ENCODE data around the gene ATAD3B.
"Not testable (repeated sequence)": the region's sequence is repeated elsewhere in the genome, so short reads cannot be mapped to it uniquely, and the experiment has no call there.

Gene ATAD3B

GRCh38 chr1:1455934-1456333 is 15.6 kb upstream of the ATAD3B start:
- no CpG with 5 or more reads among the region's 15 CpGs for WGBS
- not testable (repeated sequence) for H3K9me3 ChIP-seq (ENCODE audit: control insufficient read depth, low read length); H2AFZ ChIP-seq (ENCODE audit: low read depth, low read length); H2BK12ac ChIP-seq (ENCODE audit: low read length in 2 of 2); H3K27me3 ChIP-seq (ENCODE audit: control insufficient read depth in 1 of 2, insufficient read depth in 1 of 2, low read length in 2 of 2); DNase-seq; H4K8ac ChIP-seq (ENCODE audit: low read length); H3K4ac ChIP-seq (ENCODE audit: low read depth in 1 of 2, low read length in 2 of 2); H3K9ac ChIP-seq (ENCODE audit: low read length); H3K4me3 ChIP-seq (ENCODE audit: insufficient read depth in 1 of 2, low read depth in 1 of 2, low read length in 2 of 2); H4K91ac ChIP-seq (ENCODE audit: low read length); H3K18ac ChIP-seq (ENCODE audit: low read depth in 1 of 2, low read length in 2 of 2); H3K79me1 ChIP-seq (replicated peaks; ENCODE audit: low read length, poor library complexity, severe bottlenecking); H3K27ac ChIP-seq (ENCODE audit: low read length, poor library complexity, severe bottlenecking); H3K4me1 ChIP-seq (ENCODE audit: control insufficient read depth, insufficient read depth, low read depth, low read length); H3K23ac ChIP-seq (ENCODE audit: low read length in 2 of 2); H2BK5ac ChIP-seq (ENCODE audit: low read depth, low read length, poor library complexity, severe bottlenecking); H2BK15ac ChIP-seq (ENCODE audit: low read depth, poor library complexity, severe bottlenecking); H2BK120ac ChIP-seq (ENCODE audit: low read depth, low read length); H3K36me3 ChIP-seq (ENCODE audit: control insufficient read depth in 1 of 2, insufficient read depth in 2 of 2, low read depth in 1 of 2, low read length in 2 of 2); H3K14ac ChIP-seq (ENCODE audit: low read length in 2 of 2); H3K4me2 ChIP-seq (ENCODE audit: low read length, poor library complexity, severe bottlenecking); H2AK5ac ChIP-seq (ENCODE audit: low read length, severe bottlenecking)

GRCh38 chr1:1456683-1457255 is 14.8 kb upstream of the ATAD3B start:
- H3K27ac ChIP-seq (ENCODE audit: low read length, poor library complexity, severe bottlenecking); H2BK120ac ChIP-seq (ENCODE audit: low read depth, low read length); H3K79me1 ChIP-seq (replicated peaks; ENCODE audit: low read length, poor library complexity, severe bottlenecking); H3K23ac ChIP-seq (ENCODE audit: low read length in 2 of 2); H3K18ac ChIP-seq (ENCODE audit: low read depth in 1 of 2, low read length in 2 of 2); H2AK5ac ChIP-seq (ENCODE audit: low read length, severe bottlenecking); H2BK12ac ChIP-seq (ENCODE audit: low read length in 2 of 2); H3K4me1 ChIP-seq (ENCODE audit: control insufficient read depth, insufficient read depth, low read depth, low read length); H3K9ac ChIP-seq (ENCODE audit: low read length); H4K8ac ChIP-seq (ENCODE audit: low read length); DNase-seq; H3K14ac ChIP-seq (ENCODE audit: low read length in 2 of 2); H3K9me3 ChIP-seq (ENCODE audit: control insufficient read depth, low read length); H2BK5ac ChIP-seq (ENCODE audit: low read depth, low read length, poor library complexity, severe bottlenecking); H3K4ac ChIP-seq (ENCODE audit: low read depth in 1 of 2, low read length in 2 of 2); H3K27me3 ChIP-seq (ENCODE audit: control insufficient read depth in 1 of 2, insufficient read depth in 1 of 2, low read length in 2 of 2); H2BK15ac ChIP-seq (ENCODE audit: low read depth, poor library complexity, severe bottlenecking); H3K36me3 ChIP-seq (ENCODE audit: control insufficient read depth in 1 of 2, insufficient read depth in 2 of 2, low read depth in 1 of 2, low read length in 2 of 2); H3K4me2 ChIP-seq (ENCODE audit: low read length, poor library complexity, severe bottlenecking); H2AFZ ChIP-seq (ENCODE audit: low read depth, low read length); H4K91ac ChIP-seq (ENCODE audit: low read length); H3K4me3 ChIP-seq (ENCODE audit: insufficient read depth in 1 of 2, low read depth in 1 of 2, low read length in 2 of 2): not testable (repeated sequence)
- WGBS, result 96% methylated on average over 19 of the region's 22 CpGs

- not testable (repeated sequence) for H3K14ac ChIP-seq (ENCODE audit: low read length in 2 of 2); H3K4me3 ChIP-seq (ENCODE audit: insufficient read depth in 1 of 2, low read depth in 1 of 2, low read length in 2 of 2); H2BK5ac ChIP-seq (ENCODE audit: low read depth, low read length, poor library complexity, severe bottlenecking); H3K79me1 ChIP-seq (replicated peaks; ENCODE audit: low read length, poor library complexity, severe bottlenecking); H3K27ac ChIP-seq (ENCODE audit: low read length, poor library complexity, severe bottlenecking); H3K9ac ChIP-seq (ENCODE audit: low read length); H3K18ac ChIP-seq (ENCODE audit: low read depth in 1 of 2, low read length in 2 of 2); H2AK5ac ChIP-seq (ENCODE audit: low read length, severe bottlenecking); H3K23ac ChIP-seq (ENCODE audit: low read length in 2 of 2); H3K27me3 ChIP-seq (ENCODE audit: control insufficient read depth in 1 of 2, insufficient read depth in 1 of 2, low read length in 2 of 2); DNase-seq; H2AFZ ChIP-seq (ENCODE audit: low read depth, low read length); H2BK120ac ChIP-seq (ENCODE audit: low read depth, low read length); H4K91ac ChIP-seq (ENCODE audit: low read length); H3K36me3 ChIP-seq (ENCODE audit: control insufficient read depth in 1 of 2, insufficient read depth in 2 of 2, low read depth in 1 of 2, low read length in 2 of 2); H3K4me2 ChIP-seq (ENCODE audit: low read length, poor library complexity, severe bottlenecking); H3K9me3 ChIP-seq (ENCODE audit: control insufficient read depth, low read length); H2BK15ac ChIP-seq (ENCODE audit: low read depth, poor library complexity, severe bottlenecking); H4K8ac ChIP-seq (ENCODE audit: low read length); H3K4me1 ChIP-seq (ENCODE audit: control insufficient read depth, insufficient read depth, low read depth, low read length); H2BK12ac ChIP-seq (ENCODE audit: low read length in 2 of 2); H3K4ac ChIP-seq (ENCODE audit: low read depth in 1 of 2, low read length in 2 of 2)
- 93% methylated on average over 6 of the region's 19 CpGs for WGBS
Observed at GRCh38 chr1:1459156-1459555, 12.4 kb upstream of the ATAD3B start.

GRCh38 chr1:1459711-1460110 is 11.9 kb upstream of the ATAD3B start:
- not testable (repeated sequence) for H3K79me1 ChIP-seq (replicated peaks; ENCODE audit: low read length, poor library complexity, severe bottlenecking); H4K91ac ChIP-seq (ENCODE audit: low read length); H3K18ac ChIP-seq (ENCODE audit: low read depth in 1 of 2, low read length in 2 of 2); H3K4me1 ChIP-seq (ENCODE audit: control insufficient read depth, insufficient read depth, low read depth, low read length); H2AK5ac ChIP-seq (ENCODE audit: low read length, severe bottlenecking); H3K9me3 ChIP-seq (ENCODE audit: control insufficient read depth, low read length); H2BK120ac ChIP-seq (ENCODE audit: low read depth, low read length); H2BK12ac ChIP-seq (ENCODE audit: low read length in 2 of 2); H4K8ac ChIP-seq (ENCODE audit: low read length); H3K23ac ChIP-seq (ENCODE audit: low read length in 2 of 2); H3K9ac ChIP-seq (ENCODE audit: low read length); DNase-seq; H3K27ac ChIP-seq (ENCODE audit: low read length, poor library complexity, severe bottlenecking); H3K4me3 ChIP-seq (ENCODE audit: insufficient read depth in 1 of 2, low read depth in 1 of 2, low read length in 2 of 2); H3K4me2 ChIP-seq (ENCODE audit: low read length, poor library complexity, severe bottlenecking); H3K36me3 ChIP-seq (ENCODE audit: control insufficient read depth in 1 of 2, insufficient read depth in 2 of 2, low read depth in 1 of 2, low read length in 2 of 2); H2BK5ac ChIP-seq (ENCODE audit: low read depth, low read length, poor library complexity, severe bottlenecking); H3K14ac ChIP-seq (ENCODE audit: low read length in 2 of 2); H3K4ac ChIP-seq (ENCODE audit: low read depth in 1 of 2, low read length in 2 of 2); H2AFZ ChIP-seq (ENCODE audit: low read depth, low read length); H3K27me3 ChIP-seq (ENCODE audit: control insufficient read depth in 1 of 2, insufficient read depth in 1 of 2, low read length in 2 of 2); H2BK15ac ChIP-seq (ENCODE audit: low read depth, poor library complexity, severe bottlenecking)
- 91% methylated on average over 10 of the region's 14 CpGs for WGBS
